ENCODE data around the gene PHF19. TPM values are rescaled to one million over a fixed set of nuclear protein-coding genes. Genes with fewer than 3 reads are reported as not detected.

PHF19 gene
- total and polyA plus RNA-seq, 2 donors (not counting 3 experiments of a cell fraction or from before 2014, with no cell fraction given): 102 to 153 TPM

GRCh38 chr9:120837921-120838320 lies 39.1 kb downstream of the PHF19 start:
- TF ChIP-seq POLR2AphosphoS5 (IDR thresholded peaks at IDR 0.05; ENCODE audit: insufficient read depth, low read depth, low read length): no peak
- TF ChIP-seq, protein P1, sequence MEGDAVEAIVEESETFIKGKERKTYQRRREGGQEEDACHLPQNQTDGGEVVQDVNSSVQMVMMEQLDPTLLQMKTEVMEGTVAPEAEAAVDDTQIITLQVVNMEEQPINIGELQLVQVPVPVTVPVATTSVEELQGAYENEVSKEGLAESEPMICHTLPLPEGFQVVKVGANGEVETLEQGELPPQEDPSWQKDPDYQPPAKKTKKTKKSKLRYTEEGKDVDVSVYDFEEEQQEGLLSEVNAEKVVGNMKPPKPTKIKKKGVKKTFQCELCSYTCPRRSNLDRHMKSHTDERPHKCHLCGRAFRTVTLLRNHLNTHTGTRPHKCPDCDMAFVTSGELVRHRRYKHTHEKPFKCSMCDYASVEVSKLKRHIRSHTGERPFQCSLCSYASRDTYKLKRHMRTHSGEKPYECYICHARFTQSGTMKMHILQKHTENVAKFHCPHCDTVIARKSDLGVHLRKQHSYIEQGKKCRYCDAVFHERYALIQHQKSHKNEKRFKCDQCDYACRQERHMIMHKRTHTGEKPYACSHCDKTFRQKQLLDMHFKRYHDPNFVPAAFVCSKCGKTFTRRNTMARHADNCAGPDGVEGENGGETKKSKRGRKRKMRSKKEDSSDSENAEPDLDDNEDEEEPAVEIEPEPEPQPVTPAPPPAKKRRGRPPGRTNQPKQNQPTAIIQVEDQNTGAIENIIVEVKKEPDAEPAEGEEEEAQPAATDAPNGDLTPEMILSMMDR (IDR thresholded peaks at IDR 0.05; ENCODE audit: extremely low read depth in 1 of 2, insufficient read depth in 1 of 2, low read depth in 1 of 2, low read length in 2 of 2): no peak
- intact Hi-C loops (cut with micrococcal nuclease): no loop called here
- Histone ChIP-seq H3K4me1 (ENCODE audit: control insufficient read depth, extremely low read depth, insufficient read depth, low read length) (peaks cover 9% of the 10 kb centered on the region), H3K79me2 (ENCODE audit: control insufficient read depth, insufficient read depth, low read length) (peaks cover 38% of the 10 kb centered on the region), H3K27me3 (ENCODE audit: control insufficient read depth in 2 of 2, insufficient read depth in 2 of 2, low read length in 2 of 2) (no peaks in the 10 kb centered on the region), H3K4me3 (replicated peaks in 1 of 3; ENCODE audit: insufficient read depth in 1 of 3, low read depth in 1 of 3, low read length in 3 of 3) (no peak overlapping the region), H3K4me2 (ENCODE audit: insufficient read depth, low read length) (no peak overlapping the region), H3K9me3 (replicated peaks; ENCODE audit: control insufficient read depth, insufficient read depth, low read length) (no peaks in the 10 kb centered on the region), H2AFZ (ENCODE audit: low read depth, low read length) (no peak overlapping the region), H3K9ac (replicated peaks; ENCODE audit: extremely low read depth, insufficient read depth, low read length) (no peak overlapping the region), H3K27ac (ENCODE audit: insufficient read depth, low read depth, low read length) (no peak overlapping the region), H3K36me3 (ENCODE audit: control insufficient read depth in 2 of 2, extremely low read depth in 1 of 2, insufficient read depth in 2 of 2, low read length in 2 of 2) (no peaks in the 10 kb centered on the region), H3K9me1 (replicated peaks; ENCODE audit: control insufficient read depth, extremely low read depth, insufficient read depth, low read length) (no peaks in the 10 kb centered on the region), H4K20me1 (replicated peaks; ENCODE audit: control insufficient read depth, extremely low read depth, insufficient read depth, low read length) (no peaks in the 10 kb centered on the region)
- ChIA-PET CTCF (no interaction called here), POLR2A (no interaction called here)
- dilution Hi-C loops (cut with MboI; ENCODE audit: extremely low pct_ligation_motif_present, low sequenced_read_pairs): no loop called here
- FAIRE-seq (no peak), DNase-seq (ENCODE audit: low read depth, low spot score) (no peak)
- BruUV-seq (replicated peaks): no TSS peak

DNA sequence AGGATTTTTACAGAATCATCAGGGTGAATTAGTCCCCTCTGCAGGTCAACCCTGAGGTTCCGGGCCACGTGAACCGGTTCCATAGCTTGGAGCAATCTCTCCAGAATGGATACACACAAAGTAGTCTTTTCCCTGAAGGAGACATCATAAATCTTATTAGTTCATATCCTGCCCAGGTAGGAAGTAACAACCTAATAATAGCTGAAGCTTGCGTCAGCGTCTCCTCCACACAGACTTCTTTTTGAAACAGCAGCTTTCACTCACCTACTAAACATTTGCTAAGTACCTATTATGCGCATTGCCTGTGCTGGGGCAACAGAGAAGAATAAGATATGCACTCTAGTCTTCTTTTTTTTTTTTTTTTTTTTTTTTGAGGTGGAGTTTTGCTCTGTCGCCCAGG lies 43.7 kb downstream of the PHF19 start:
- DNase-seq (ENCODE audit: low read depth, low spot score) (no peak), FAIRE-seq (no peak)
- H3K27ac ChIP-seq (ENCODE audit: insufficient read depth, low read depth, low read length): no peak overlapping the region
- intact Hi-C loops (cut with micrococcal nuclease) (no loop called here), dilution Hi-C loops (cut with MboI; ENCODE audit: extremely low pct_ligation_motif_present, low sequenced_read_pairs) (no loop called here)
- CTCF ChIA-PET: interaction anchor here (1.7 kb wide), 1 partner anchor 103 kb away, joined by 4 read pairs; no protein-coding TSS in a partner anchor
- no peak overlapping the region for H2AFZ ChIP-seq (ENCODE audit: low read depth, low read length)
- TF ChIP-seq FOS (IDR thresholded peaks at IDR 0.05; ENCODE audit: borderline replicate concordance, insufficient read depth, low read length) (no peak), POLR2AphosphoS5 (IDR thresholded peaks at IDR 0.05; ENCODE audit: insufficient read depth, low read depth, low read length) (no peak), JUN (IDR thresholded peaks at IDR 0.05; ENCODE audit: borderline replicate concordance, insufficient read depth, insufficient read length, low read depth) (no peak), GATA2 (IDR thresholded peaks at IDR 0.05; ENCODE audit: insufficient read depth, insufficient read length, low read depth, low read length) (no peak), EZH2 (IDR thresholded peaks at IDR 0.05; ENCODE audit: borderline replicate concordance, low read depth, low read length, severe bottlenecking) (no peak), POLR2A (IDR thresholded peaks at IDR 0.05; ENCODE audit: low read depth, low read length) (no peak), MYC (IDR thresholded peaks at IDR 0.05; ENCODE audit: low read depth, low read length) (no peak)
- TF ChIP-seq, protein P1 (IDR thresholded peaks at IDR 0.05; ENCODE audit: extremely low read depth in 1 of 2, insufficient read depth in 1 of 2, low read depth in 1 of 2, low read length in 2 of 2): no peak
- TF ChIP-seq, protein P2, sequence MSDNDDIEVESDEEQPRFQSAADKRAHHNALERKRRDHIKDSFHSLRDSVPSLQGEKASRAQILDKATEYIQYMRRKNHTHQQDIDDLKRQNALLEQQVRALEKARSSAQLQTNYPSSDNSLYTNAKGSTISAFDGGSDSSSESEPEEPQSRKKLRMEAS (IDR thresholded peaks at IDR 0.05; ENCODE audit: insufficient read depth, insufficient read length): no peak
- H4K20me1 ChIP-seq (replicated peaks; ENCODE audit: control insufficient read depth, extremely low read depth, insufficient read depth, low read length): no peaks in the 10 kb centered on the region
- H3K9ac ChIP-seq (replicated peaks; ENCODE audit: extremely low read depth, insufficient read depth, low read length): no peak overlapping the region
- BruUV-seq (replicated peaks): no TSS peak
- POLR2A ChIA-PET: no interaction called here
- peaks cover 11% of the 10 kb centered on the region for H3K79me2 ChIP-seq (ENCODE audit: control insufficient read depth, insufficient read depth, low read length)
- no peaks in the 10 kb centered on the region for H3K27me3 ChIP-seq (ENCODE audit: control insufficient read depth in 2 of 2, insufficient read depth in 2 of 2, low read length in 2 of 2)
- no peak overlapping the region for H3K4me2 ChIP-seq (ENCODE audit: insufficient read depth, low read length)
- no peaks in the 10 kb centered on the region for H3K4me1 ChIP-seq (ENCODE audit: control insufficient read depth, extremely low read depth, insufficient read depth, low read length)
- H3K4me3 ChIP-seq (replicated peaks in 1 of 3; ENCODE audit: insufficient read depth in 1 of 3, low read depth in 1 of 3, low read length in 3 of 3): no peak overlapping the region
- no peaks in the 10 kb centered on the region for H3K9me3 ChIP-seq (replicated peaks; ENCODE audit: control insufficient read depth, insufficient read depth, low read length)
- H3K36me3 ChIP-seq (ENCODE audit: control insufficient read depth in 2 of 2, extremely low read depth in 1 of 2, insufficient read depth in 2 of 2, low read length in 2 of 2): peaks cover 16 to 21% of the 10 kb centered on the region in 2 experiments
- no peaks in the 10 kb centered on the region for H3K9me1 ChIP-seq (replicated peaks; ENCODE audit: control insufficient read depth, extremely low read depth, insufficient read depth, low read length)
